Measurements from ENCODE around the gene HOXA1. TPM values are rescaled to one million over a fixed set of nuclear protein-coding genes. Genes with fewer than 3 reads are reported as not detected.

The HOXA1 gene
- polyA plus RNA-seq, 2 of the 4 experiments (the other 2 are of a cell fraction), result 2.8 to 5.0 TPM

Small RNA genes lying within 50 kb of the gene (small RNA-seq; reads per million reads assigned to genes)
- gene RF01977, result 0 reads per million in 6 experiments

Other genes with a start within 250 kb of the HOXA1 start
- 22.1 and 23.0 TPM in 2 replicates for gene SKAP2, start 231.4 kb downstream of the HOXA1 start, polyA plus RNA-seq (2011; rRNA removed)
- gene SKAP2, start 231.4 kb downstream of the HOXA1 start, polyA plus RNA-seq (2017; fragmentation: RNase III; extraction: RNeasy Plus Mini Kit Qiagen cat#74134 plus additional on column Dnase treatment), result 18.7 to 24.3 TPM (median 20.5 TPM) in 3 replicates
- gene HOXA2, start 6.7 kb upstream of the HOXA1 start, polyA plus RNA-seq (2011; rRNA removed), result 2.1 and 2.4 TPM in 2 replicates
- gene HOXA2, start 6.7 kb upstream of the HOXA1 start, polyA plus RNA-seq (2017; fragmentation: RNase III; extraction: RNeasy Plus Mini Kit Qiagen cat#74134 plus additional on column Dnase treatment), result 1.3 to 1.5 TPM (median 1.4 TPM) in 3 replicates
- 2.6 and 2.8 TPM in 2 replicates for gene HOXA4, start 34.8 kb upstream of the HOXA1 start, polyA plus RNA-seq (2011; rRNA removed)
- 2.1 to 3.0 TPM (median 2.3 TPM) in 3 replicates for gene HOXA4, start 34.8 kb upstream of the HOXA1 start, polyA plus RNA-seq (2017; fragmentation: RNase III; extraction: RNeasy Plus Mini Kit Qiagen cat#74134 plus additional on column Dnase treatment)
- 6.3 and 6.5 TPM in 2 replicates for gene HOXA5, start 47.7 kb upstream of the HOXA1 start, polyA plus RNA-seq (2011; rRNA removed)
- 2.9 to 4.9 TPM (median 4.0 TPM) in 3 replicates for gene HOXA5, start 47.7 kb upstream of the HOXA1 start, polyA plus RNA-seq (2017; fragmentation: RNase III; extraction: RNeasy Plus Mini Kit Qiagen cat#74134 plus additional on column Dnase treatment)
- gene HOXA6, start 51.8 kb upstream of the HOXA1 start, polyA plus RNA-seq (2011; rRNA removed), result 0.78 and 0.90 TPM in 2 replicates
- 1.6 to 2.2 TPM (median 2.1 TPM) in 3 replicates for gene HOXA6, start 51.8 kb upstream of the HOXA1 start, polyA plus RNA-seq (2017; fragmentation: RNase III; extraction: RNeasy Plus Mini Kit Qiagen cat#74134 plus additional on column Dnase treatment)
- gene HOXA3, start 56.6 kb upstream of the HOXA1 start, polyA plus RNA-seq (2011; rRNA removed), result 3.3 TPM in 2 replicates
- 5.8 to 11.4 TPM (median 8.7 TPM) in 3 replicates for gene HOXA3, start 56.6 kb upstream of the HOXA1 start, polyA plus RNA-seq (2017; fragmentation: RNase III; extraction: RNeasy Plus Mini Kit Qiagen cat#74134 plus additional on column Dnase treatment)
- 3.3 and 4.1 TPM in 2 replicates for gene HOXA7, start 60.7 kb upstream of the HOXA1 start, polyA plus RNA-seq (2011; rRNA removed)
- gene HOXA7, start 60.7 kb upstream of the HOXA1 start, polyA plus RNA-seq (2017; fragmentation: RNase III; extraction: RNeasy Plus Mini Kit Qiagen cat#74134 plus additional on column Dnase treatment), result 3.7 to 4.8 TPM (median 4.5 TPM) in 3 replicates
- 1.1 and 1.4 TPM in 2 replicates for gene HOXA9, start 69.5 kb upstream of the HOXA1 start, polyA plus RNA-seq (2011; rRNA removed)
- 1.1 to 1.4 TPM (median 1.3 TPM) in 3 replicates for gene HOXA9, start 69.5 kb upstream of the HOXA1 start, polyA plus RNA-seq (2017; fragmentation: RNase III; extraction: RNeasy Plus Mini Kit Qiagen cat#74134 plus additional on column Dnase treatment)
- gene HOXA10, start 78.3 kb upstream of the HOXA1 start, polyA plus RNA-seq (2011; rRNA removed), result 5.7 and 7.7 TPM in 2 replicates
- gene HOXA10, start 78.3 kb upstream of the HOXA1 start, polyA plus RNA-seq (2017; fragmentation: RNase III; extraction: RNeasy Plus Mini Kit Qiagen cat#74134 plus additional on column Dnase treatment), result 5.0 to 5.7 TPM (median 5.2 TPM) in 3 replicates
- gene HOXA11, start 89.2 kb upstream of the HOXA1 start, polyA plus RNA-seq (2011; rRNA removed), result 0.68 and 0.69 TPM in 2 replicates
- gene HOXA11, start 89.2 kb upstream of the HOXA1 start, polyA plus RNA-seq (2017; fragmentation: RNase III; extraction: RNeasy Plus Mini Kit Qiagen cat#74134 plus additional on column Dnase treatment), result 0.59 to 0.84 TPM (median 0.61 TPM) in 3 replicates
- 2.2 TPM in 2 replicates for gene HOXA13, start 104.1 kb upstream of the HOXA1 start, polyA plus RNA-seq (2011; rRNA removed)
- gene HOXA13, start 104.1 kb upstream of the HOXA1 start, polyA plus RNA-seq (2017; fragmentation: RNase III; extraction: RNeasy Plus Mini Kit Qiagen cat#74134 plus additional on column Dnase treatment), result 2.3 to 2.7 TPM (median 2.4 TPM) in 3 replicates
- 0.05 and 0.07 TPM in 2 replicates for gene EVX1, start 146.8 kb upstream of the HOXA1 start, polyA plus RNA-seq (2011; rRNA removed)
- gene EVX1, start 146.8 kb upstream of the HOXA1 start, polyA plus RNA-seq (2017; fragmentation: RNase III; extraction: RNeasy Plus Mini Kit Qiagen cat#74134 plus additional on column Dnase treatment), result 0.08 to 0.09 TPM in 2 of 3 replicates, not detected in the other